Measurements from ENCODE around the gene PTPRO. TPM values are rescaled to one million over a fixed set of nuclear protein-coding genes. Genes with fewer than 3 reads are reported as not detected.

Gene PTPRO
- total RNA-seq, 1 donor from 2014 or later: 10.6 TPM

DNA sequence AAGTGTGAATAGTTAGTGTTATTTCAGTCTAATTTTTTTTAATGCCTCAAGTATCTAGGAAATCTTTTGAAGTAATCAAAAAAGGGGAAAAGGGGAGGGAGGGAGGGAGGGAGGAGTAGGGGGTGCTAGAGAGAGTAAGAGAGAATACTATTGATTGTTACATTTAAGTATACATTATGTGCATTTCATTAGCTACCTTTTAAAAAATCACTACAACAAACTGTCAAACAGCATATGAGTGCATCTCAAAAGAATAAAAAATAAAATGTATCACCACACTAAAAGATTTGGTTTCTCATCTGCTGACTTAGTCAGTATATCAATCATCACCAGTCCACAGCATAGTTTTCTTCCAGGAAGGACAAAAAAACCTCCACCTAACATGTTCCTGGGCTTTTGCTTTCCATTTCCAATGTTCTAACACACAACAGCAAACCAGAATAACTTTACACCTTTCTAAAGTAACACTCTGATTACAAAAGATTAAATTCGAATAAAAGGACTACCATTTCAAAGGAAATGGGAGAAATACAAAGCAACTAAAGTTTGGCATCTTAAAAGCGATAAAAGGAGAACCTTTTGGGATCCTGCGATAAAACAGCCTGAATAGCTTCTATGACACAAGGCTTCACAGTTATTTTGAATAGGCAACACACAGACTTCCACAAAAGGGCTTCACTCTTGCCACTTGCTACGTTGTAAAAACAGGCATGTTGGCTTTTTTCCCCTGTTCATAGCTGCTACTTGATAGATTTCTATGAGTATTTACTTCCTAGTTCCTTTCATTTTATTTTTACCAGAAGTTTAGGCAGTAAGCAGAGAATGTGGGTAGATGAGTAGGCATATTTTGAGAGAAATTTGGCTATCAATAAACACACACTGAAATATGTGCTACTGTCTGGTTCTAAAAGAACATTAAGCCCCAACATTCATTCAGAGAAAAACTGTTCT lies 306.0 kb downstream of the PTPRO start:
- DNase-seq (no peak), ATAC-seq (no peak)
- intact Hi-C loops (cut with DNase I): no loop called here
- peaks cover 15% of the 10 kb centered on the region for H3K36me3 ChIP-seq
- TF ChIP-seq, protein P1, sequence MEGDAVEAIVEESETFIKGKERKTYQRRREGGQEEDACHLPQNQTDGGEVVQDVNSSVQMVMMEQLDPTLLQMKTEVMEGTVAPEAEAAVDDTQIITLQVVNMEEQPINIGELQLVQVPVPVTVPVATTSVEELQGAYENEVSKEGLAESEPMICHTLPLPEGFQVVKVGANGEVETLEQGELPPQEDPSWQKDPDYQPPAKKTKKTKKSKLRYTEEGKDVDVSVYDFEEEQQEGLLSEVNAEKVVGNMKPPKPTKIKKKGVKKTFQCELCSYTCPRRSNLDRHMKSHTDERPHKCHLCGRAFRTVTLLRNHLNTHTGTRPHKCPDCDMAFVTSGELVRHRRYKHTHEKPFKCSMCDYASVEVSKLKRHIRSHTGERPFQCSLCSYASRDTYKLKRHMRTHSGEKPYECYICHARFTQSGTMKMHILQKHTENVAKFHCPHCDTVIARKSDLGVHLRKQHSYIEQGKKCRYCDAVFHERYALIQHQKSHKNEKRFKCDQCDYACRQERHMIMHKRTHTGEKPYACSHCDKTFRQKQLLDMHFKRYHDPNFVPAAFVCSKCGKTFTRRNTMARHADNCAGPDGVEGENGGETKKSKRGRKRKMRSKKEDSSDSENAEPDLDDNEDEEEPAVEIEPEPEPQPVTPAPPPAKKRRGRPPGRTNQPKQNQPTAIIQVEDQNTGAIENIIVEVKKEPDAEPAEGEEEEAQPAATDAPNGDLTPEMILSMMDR (IDR thresholded peaks at IDR 0.05): no peak
- no peaks in the 10 kb centered on the region for H3K27me3 ChIP-seq
- H3K4me1 ChIP-seq: peaks cover 16% of the 10 kb centered on the region
- no peaks in the 10 kb centered on the region for H3K9me3 ChIP-seq
- H3K27ac ChIP-seq: peak overlapping the region; percentile 72
- H3K4me3 ChIP-seq: no peak overlapping the region

DNA sequence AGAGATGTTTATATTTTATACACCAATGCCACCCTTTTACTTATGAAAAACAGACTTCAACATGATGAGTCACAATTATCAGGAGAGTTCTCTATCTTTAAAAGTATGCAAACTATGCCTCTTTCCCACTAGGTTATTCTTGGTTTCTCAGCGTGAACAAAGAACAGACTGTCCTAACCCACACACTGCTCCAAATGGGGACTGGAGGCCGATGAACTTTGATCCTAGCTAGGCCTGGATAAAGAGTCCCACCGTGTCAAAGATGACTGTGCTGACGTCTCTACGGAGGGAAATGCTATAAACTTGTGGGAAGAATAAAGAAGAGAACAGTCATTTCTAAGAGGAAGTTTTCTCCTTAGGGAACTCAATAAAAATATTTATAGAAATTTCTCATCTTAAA lies 306.8 kb downstream of the PTPRO start:
- Histone ChIP-seq H3K9me3 (no peaks in the 10 kb centered on the region), H3K4me3 (no peak overlapping the region), H3K27ac (peak overlapping the region; percentile 72), H3K27me3 (no peaks in the 10 kb centered on the region), H3K4me1 (peaks cover 16% of the 10 kb centered on the region), H3K36me3 (peaks cover 9% of the 10 kb centered on the region)
- intact Hi-C loops (cut with DNase I): no loop called here
- TF ChIP-seq, protein P1 (IDR thresholded peaks at IDR 0.05): no peak
- ATAC-seq (peak; percentile 93), DNase-seq (no peak)

- DNase-seq (no peak), ATAC-seq (no peak)
- Histone ChIP-seq H3K27me3 (no peaks in the 10 kb centered on the region), H3K9me3 (no peaks in the 10 kb centered on the region), H3K4me1 (peaks cover 16% of the 10 kb centered on the region), H3K4me3 (no peak overlapping the region), H3K27ac (peak overlapping the region; percentile 72), H3K36me3 (peaks cover 5% of the 10 kb centered on the region)
- TF ChIP-seq, protein P1 (IDR thresholded peaks at IDR 0.05): no peak
- intact Hi-C loops (cut with DNase I): no loop called here
Observed at GRCh38 chr12:15629761-15630160, 307.5 kb downstream of the PTPRO start.

DNA sequence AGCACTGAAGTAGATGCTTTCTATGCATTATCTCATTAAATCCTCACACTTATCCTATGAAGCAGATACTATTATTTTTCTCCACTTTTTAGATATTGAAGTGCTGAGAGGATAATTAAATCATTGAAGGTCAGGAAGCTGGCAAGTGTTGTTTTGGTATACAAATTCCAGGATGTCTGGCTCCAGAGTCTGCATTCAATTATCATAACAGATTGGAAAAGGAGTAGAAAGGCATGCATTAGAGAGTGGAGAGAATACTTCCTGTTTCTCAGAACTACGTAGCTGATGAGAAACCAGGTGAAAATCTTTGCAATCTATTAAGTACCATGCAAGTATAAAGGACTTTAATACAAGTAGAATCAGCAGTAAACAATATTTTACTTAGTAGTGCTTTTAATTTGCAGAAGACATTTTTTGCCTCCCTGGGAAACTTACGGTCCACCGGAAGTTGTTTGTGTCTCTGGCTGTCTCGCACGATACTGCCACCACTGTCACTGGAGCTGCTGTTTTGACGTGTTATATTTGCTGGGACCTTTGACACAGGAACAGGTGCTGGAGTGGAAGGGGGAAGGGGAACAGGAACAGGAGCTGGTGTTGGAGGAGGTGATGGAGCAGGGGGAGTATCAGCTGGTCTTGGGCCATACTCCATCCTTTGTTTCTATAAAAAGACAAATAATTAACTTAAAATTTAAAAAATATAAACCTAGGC lies 308.9 kb downstream of the PTPRO start:
- Histone ChIP-seq H3K9me3 (no peaks in the 10 kb centered on the region), H3K36me3 (peaks cover 5% of the 10 kb centered on the region), H3K27me3 (no peaks in the 10 kb centered on the region), H3K27ac (no peak overlapping the region), H3K4me1 (peaks cover 16% of the 10 kb centered on the region), H3K4me3 (no peak overlapping the region)
- ATAC-seq: no peak
- no peak for DNase-seq
- intact Hi-C loops (cut with DNase I): no loop called here
- TF ChIP-seq, protein P1 (IDR thresholded peaks at IDR 0.05): no peak

GRCh38 chr12:15632708-15633107 lies 310.4 kb downstream of the PTPRO start:
- TF ChIP-seq, protein P1 (IDR thresholded peaks at IDR 0.05): no peak
- DNase-seq (no peak), ATAC-seq (no peak)
- H3K4me3 ChIP-seq: no peak overlapping the region
- H3K27ac ChIP-seq: no peak overlapping the region
- peaks cover 16% of the 10 kb centered on the region for H3K4me1 ChIP-seq
- H3K36me3 ChIP-seq: peaks cover 5% of the 10 kb centered on the region
- H3K27me3 ChIP-seq: no peaks in the 10 kb centered on the region
- H3K9me3 ChIP-seq: no peaks in the 10 kb centered on the region
- intact Hi-C loops (cut with DNase I): no loop called here
